Mesodermal cell (in vitro differentiated cells): ENCODE results near the gene SPATA13.
A peak's percentile ranks its signal among the peaks of the same experiment; 100 is the strongest.

ENCODE experiments used
- H3K27ac ChIP-seq: 2 replicates; pipeline ENCODE4 v1.7.0; 2013; ENCODE audit warnings: mild to moderate bottlenecking, low read depth, low read length, moderate library complexity; ENCODE audit not compliant: severe bottlenecking
- H3K36me3 ChIP-seq: 2 replicates; pipeline ENCODE4 v1.7.1; 2013; ENCODE audit warnings: mild to moderate bottlenecking, low read length, moderate library complexity; ENCODE audit not compliant: control insufficient read depth, insufficient read depth
- H3K4me1 ChIP-seq: one replicate; pipeline ENCODE4 v1.7.1; 2013; ENCODE audit warnings: mild to moderate bottlenecking, low read length; ENCODE audit not compliant: insufficient read depth, control insufficient read depth, poor library complexity, severe bottlenecking
- H3K4me3 ChIP-seq: 2 replicates; pipeline ENCODE4 v1.7.0; 2013; ENCODE audit warnings: low read length, control low read depth, mild to moderate bottlenecking; ENCODE audit not compliant: insufficient read depth, poor library complexity, severe bottlenecking; ENCODE audit errors: extremely low read depth
- H3K9me3 ChIP-seq: 2 replicates; pipeline ENCODE4 v1.7.1; 2013; ENCODE audit warnings: mild to moderate bottlenecking, low read length, moderate library complexity; ENCODE audit not compliant: control insufficient read depth
- WGBS, 2 experiments: methylation state at CpG; one replicate each; pipeline ENCODE4 v1.1.5; 2013; ENCODE audit warnings: missing lambda C conversion rate in 2 of 2; ENCODE audit not compliant: insufficient coverage in 2 of 2; 5-methylcytosine and 5-hydroxymethylcytosine counted together

SPATA13 gene

DNA sequence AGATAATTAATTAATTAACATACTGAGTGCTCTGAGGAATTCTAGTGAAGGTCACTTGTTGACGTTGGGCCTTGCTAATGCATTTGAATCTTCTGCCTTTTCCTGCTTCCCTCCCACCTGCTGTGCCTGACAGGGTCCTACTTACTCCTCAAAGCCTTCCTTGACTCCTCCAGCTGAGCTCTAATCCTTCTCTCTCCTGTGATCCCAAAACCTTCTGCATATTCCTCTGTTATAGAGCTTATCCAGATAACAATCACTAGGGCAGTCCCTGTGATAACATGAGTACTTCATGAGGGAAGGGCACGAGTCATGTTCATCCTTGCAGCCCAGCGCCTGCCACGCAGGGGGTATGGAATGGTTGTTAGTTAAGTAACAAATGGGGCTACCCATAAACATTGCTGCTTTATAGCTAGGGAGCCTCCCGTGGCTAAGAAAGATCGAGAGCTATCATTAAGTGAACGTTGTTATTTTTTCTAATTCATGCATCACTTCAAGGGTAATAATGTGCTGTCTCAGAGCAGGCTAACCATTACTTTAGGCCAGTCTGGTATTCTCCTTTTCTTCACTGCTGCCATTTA is 19.1 kb upstream of the SPATA13 start:
- Histone ChIP-seq H3K4me3 (no peak overlapping the region), H3K36me3 (no peaks in the 10 kb centered on the region)
- 20 to 47% methylated on average over 2 to 6 of the region's 7 CpGs for WGBS, 2 experiments

GRCh38 chr13:24142453-24142852 is 18.1 kb upstream of the SPATA13 start:
- Histone ChIP-seq H3K27ac (no peak overlapping the region), H3K4me3 (no peak overlapping the region), H3K4me1 (peaks cover 28% of the 10 kb centered on the region), H3K36me3 (no peaks in the 10 kb centered on the region), H3K9me3 (no peaks in the 10 kb centered on the region)
- WGBS, 2 experiments = 71 to 100% methylated on average over 1 of the region's 1 CpG

More for the DNA sequence above, 19.1 kb upstream of the SPATA13 start:
- H3K4me1 ChIP-seq = peaks cover 18% of the 10 kb centered on the region
- H3K27ac ChIP-seq = no peak overlapping the region
- H3K9me3 ChIP-seq = no peaks in the 10 kb centered on the region

DNA sequence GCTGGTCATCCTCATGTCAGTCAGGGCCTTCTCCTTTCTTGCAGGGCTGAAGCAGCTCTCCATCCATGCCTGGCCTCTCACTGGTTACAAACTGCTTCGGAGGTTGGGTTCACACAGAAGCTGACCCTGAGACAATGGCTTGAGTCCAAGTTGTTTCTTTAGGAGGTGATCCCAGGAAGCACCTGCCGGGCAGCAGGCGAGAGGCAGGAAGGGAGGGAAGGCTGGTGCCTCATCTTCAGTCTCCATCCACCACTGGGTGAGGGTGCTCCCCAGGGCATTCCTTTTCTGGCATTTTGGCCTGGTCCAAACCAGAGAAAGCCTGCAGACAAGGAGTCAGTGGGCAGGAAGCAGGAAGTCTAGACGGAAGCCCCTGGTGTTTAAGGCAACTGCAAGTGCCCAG is 17.6 kb upstream of the SPATA13 start:
- no peak overlapping the region for H3K27ac ChIP-seq
- H3K4me1 ChIP-seq = peaks cover 32% of the 10 kb centered on the region
- no peaks in the 10 kb centered on the region for H3K36me3 ChIP-seq
- WGBS, 2 experiments = 95 to 100% methylated on average over 1 to 3 of the region's 4 CpGs
- no peaks in the 10 kb centered on the region for H3K9me3 ChIP-seq
- no peak overlapping the region for H3K4me3 ChIP-seq

GRCh38 chr13:24145240-24145639 is 15.3 kb upstream of the SPATA13 start:
- Histone ChIP-seq H3K4me1 (peaks cover 45% of the 10 kb centered on the region), H3K27ac (no peak overlapping the region), H3K36me3 (no peaks in the 10 kb centered on the region), H3K9me3 (no peaks in the 10 kb centered on the region), H3K4me3 (no peak overlapping the region)
- 37 to 80% methylated on average over 1 to 2 of the region's 2 CpGs for WGBS, 2 experiments

DNA sequence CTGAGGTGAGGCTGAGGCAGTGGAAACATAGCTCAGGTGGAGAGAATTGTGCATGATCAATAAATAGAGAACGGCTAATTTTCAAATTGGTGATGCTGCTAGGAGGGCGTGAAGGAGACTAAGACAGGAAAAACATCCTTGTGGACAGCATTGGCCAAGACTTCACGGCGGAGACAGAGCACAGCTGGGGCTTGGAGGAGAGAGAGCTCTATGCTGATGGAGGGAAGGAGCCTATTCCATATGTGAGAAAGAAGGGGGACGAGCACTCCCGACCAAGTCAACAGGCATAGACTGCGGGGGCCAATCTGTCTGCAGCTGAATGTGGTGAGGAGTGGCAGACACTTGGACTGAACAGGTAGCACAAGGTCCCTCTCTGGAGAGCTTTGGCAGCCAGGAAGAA is 14.8 kb upstream of the SPATA13 start:
- Histone ChIP-seq H3K27ac (no peak overlapping the region), H3K36me3 (no peaks in the 10 kb centered on the region), H3K9me3 (no peaks in the 10 kb centered on the region), H3K4me1 (peaks cover 45% of the 10 kb centered on the region), H3K4me3 (no peak overlapping the region)
- 69 to 80% methylated on average over 6 to 7 of the region's 7 CpGs for WGBS, 2 experiments

GRCh38 chr13:24146961-24147569 is 13.5 kb upstream of the SPATA13 start:
- H3K9me3 ChIP-seq = no peaks in the 10 kb centered on the region
- H3K4me3 ChIP-seq = no peak overlapping the region
- no peaks in the 10 kb centered on the region for H3K36me3 ChIP-seq
- 90 to 94% methylated on average over 5 to 7 of the region's 7 CpGs for WGBS, 2 experiments
- H3K27ac ChIP-seq = peak overlapping the region; percentile 2
- H3K4me1 ChIP-seq = peaks cover 45% of the 10 kb centered on the region

DNA sequence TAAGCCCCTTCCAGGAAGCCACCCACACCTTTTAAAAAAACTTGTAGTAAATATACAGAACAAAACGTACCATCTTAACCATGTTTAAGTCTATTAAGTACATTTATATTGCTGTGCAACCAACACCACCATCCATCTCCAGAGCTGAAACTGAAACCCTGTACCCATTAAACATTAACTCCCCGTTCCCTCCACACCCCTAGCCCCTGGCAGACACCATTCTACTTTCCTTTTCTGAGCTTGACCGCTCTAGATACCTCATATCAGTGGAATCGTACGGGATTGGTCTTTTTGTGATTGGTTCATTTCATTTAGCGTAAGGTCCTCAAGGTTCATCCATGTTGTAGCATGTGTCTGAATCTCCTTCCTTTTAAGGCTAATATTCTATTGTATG is 13.0 kb upstream of the SPATA13 start:
- no peak overlapping the region for H3K4me3 ChIP-seq
- 100% methylated on average over 4 of the region's 6 CpGs; no CpG with 5 or more reads in 1 of the 2 experiments for whole genome bisulfite sequencing, 2 experiments

DNA sequence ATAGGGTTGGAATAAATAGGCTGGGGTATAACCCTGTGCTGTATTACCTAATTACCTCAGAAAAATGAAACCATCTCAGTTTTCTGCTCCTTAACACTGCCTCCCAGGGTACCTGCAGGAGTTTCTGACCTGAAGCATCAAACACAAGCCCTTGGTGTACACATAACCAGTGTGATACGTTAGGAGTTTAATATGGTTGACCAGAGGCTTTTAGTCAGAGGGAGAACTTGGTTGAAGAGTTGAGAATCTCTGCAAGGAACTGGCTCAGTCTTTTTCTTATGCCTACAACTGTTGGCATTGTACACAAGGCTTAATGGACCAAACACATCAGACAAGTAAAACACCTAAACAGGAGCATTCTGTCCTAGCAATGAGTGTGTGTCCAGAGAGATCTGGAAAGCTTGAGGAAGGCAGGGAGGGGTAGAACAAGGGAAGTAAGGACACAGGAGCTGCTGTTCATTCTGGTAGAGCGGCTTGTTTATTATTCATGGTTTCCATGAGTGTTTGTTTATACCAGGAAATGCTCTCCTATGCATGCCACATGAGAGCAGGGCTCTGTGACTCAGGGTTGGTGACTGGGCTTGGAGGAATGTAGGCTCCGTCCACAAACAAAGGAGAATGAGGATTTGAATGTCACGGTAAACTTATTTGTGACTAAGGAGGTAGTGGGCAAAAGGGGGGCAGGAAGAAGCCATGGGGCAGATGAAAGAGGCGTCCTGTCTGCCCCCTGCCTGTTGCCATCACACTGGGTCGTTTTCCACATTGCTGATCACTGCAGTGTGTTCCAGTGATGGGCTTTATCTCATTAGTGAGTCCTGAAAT is 11.9 kb upstream of the SPATA13 start:
- WGBS, 2 experiments = 10 to 33% methylated on average over 3 to 4 of the region's 6 CpGs
- no peaks in the 10 kb centered on the region for H3K36me3 ChIP-seq
- H3K27ac ChIP-seq = peak overlapping the region; percentile 98
- no peaks in the 10 kb centered on the region for H3K9me3 ChIP-seq
- H3K4me3 ChIP-seq = no peak overlapping the region
- H3K4me1 ChIP-seq = peaks cover 41% of the 10 kb centered on the region

More for the DNA sequence above, 13.0 kb upstream of the SPATA13 start:
- Histone ChIP-seq H3K36me3 (no peaks in the 10 kb centered on the region), H3K9me3 (no peaks in the 10 kb centered on the region), H3K27ac (peak overlapping the region; percentile 98), H3K4me1 (peaks cover 45% of the 10 kb centered on the region)

GRCh38 chr13:24149246-24150032 is 11.1 kb upstream of the SPATA13 start:
- no peak overlapping the region for H3K4me3 ChIP-seq
- H3K9me3 ChIP-seq = no peaks in the 10 kb centered on the region
- no peaks in the 10 kb centered on the region for H3K36me3 ChIP-seq
- 84 to 87% methylated on average over 11 to 12 of the region's 14 CpGs for WGBS, 2 experiments
- H3K27ac ChIP-seq = peak overlapping the region; percentile 98
- H3K4me1 ChIP-seq = peaks cover 41% of the 10 kb centered on the region

DNA sequence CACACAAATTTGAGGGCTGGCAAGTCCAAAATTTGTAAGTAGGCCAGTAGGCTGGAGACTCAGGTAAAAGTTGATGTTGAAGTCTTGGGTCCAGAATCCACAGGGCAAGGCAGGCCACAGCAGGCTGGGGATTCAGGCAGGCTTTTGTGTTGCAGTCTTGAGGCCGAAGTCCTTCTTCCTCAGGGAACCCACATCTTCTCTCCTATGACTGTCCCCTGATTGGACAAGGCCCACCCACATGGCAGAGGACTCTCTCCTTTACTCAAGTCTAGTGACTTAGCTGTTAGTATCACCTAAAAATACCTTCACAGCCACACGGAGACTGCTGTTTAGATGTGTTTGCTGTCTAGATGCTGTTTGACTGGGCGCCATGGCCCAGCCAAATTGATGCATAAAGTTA is 9.9 kb upstream of the SPATA13 start:
- 92 to 100% methylated on average over 1 to 2 of the region's 3 CpGs for WGBS, 2 experiments
- Histone ChIP-seq H3K27ac (no peak overlapping the region), H3K4me3 (no peak overlapping the region), H3K9me3 (no peaks in the 10 kb centered on the region), H3K4me1 (peaks cover 36% of the 10 kb centered on the region), H3K36me3 (no peaks in the 10 kb centered on the region)
